GM21515 (cell line): ENCODE measurements around the gene SORCS3.

Experiments
- ATAC-seq: cut with Tn5 transposase; IDR thresholded peaks from one replicate; pipeline ENCODE4 v1.9.1; 2021; ENCODE audit not compliant: unreplicated experiment

Gene SORCS3

GRCh38 chr10:104774234-104774633 is 133.1 kb downstream of the SORCS3 start:
- no peak for ATAC-seq

- no peak for ATAC-seq
Observed at GRCh38 chr10:104777086-104777799, 136.2 kb downstream of the SORCS3 start.

GRCh38 chr10:104778371-104778770 is 137.3 kb downstream of the SORCS3 start:
- no peak for ATAC-seq

- no peak for ATAC-seq
Observed at GRCh38 chr10:104779701-104780100, 138.6 kb downstream of the SORCS3 start.

GRCh38 chr10:104780165-104780564 is 139.1 kb downstream of the SORCS3 start:
- no peak for ATAC-seq

GRCh38 chr10:104780946-104781595 is 140.0 kb downstream of the SORCS3 start:
- ATAC-seq: no peak

- ATAC-seq: no peak
Observed at GRCh38 chr10:104784452-104784851, 143.4 kb downstream of the SORCS3 start.

- no peak for ATAC-seq
Observed at GRCh38 chr10:104791471-104791870, 150.4 kb downstream of the SORCS3 start.

- no peak for ATAC-seq
Observed at GRCh38 chr10:104795411-104795810, 154.3 kb downstream of the SORCS3 start.

- ATAC-seq: no peak
Observed at GRCh38 chr10:104796823-104797222, 155.7 kb downstream of the SORCS3 start.

GRCh38 chr10:104802941-104803340 is 161.9 kb downstream of the SORCS3 start:
- ATAC-seq: no peak

GRCh38 chr10:104804880-104805279 is 163.8 kb downstream of the SORCS3 start:
- ATAC-seq: no peak

GRCh38 chr10:104806801-104807200 is 165.7 kb downstream of the SORCS3 start:
- no peak for ATAC-seq

GRCh38 chr10:104807581-104808310 is 166.7 kb downstream of the SORCS3 start:
- ATAC-seq: no peak

- peak; percentile 74 for ATAC-seq
Observed at GRCh38 chr10:104809288-104810090, 168.4 kb downstream of the SORCS3 start.

GRCh38 chr10:104811166-104811565 is 170.1 kb downstream of the SORCS3 start:
- ATAC-seq: no peak

- no peak for ATAC-seq
Observed at GRCh38 chr10:104816501-104816900, 175.4 kb downstream of the SORCS3 start.

GRCh38 chr10:104819731-104820130 is 178.6 kb downstream of the SORCS3 start:
- ATAC-seq: no peak

GRCh38 chr10:104822088-104822487 is 181.0 kb downstream of the SORCS3 start:
- ATAC-seq: no peak

- ATAC-seq: no peak
Observed at GRCh38 chr10:104824380-104825006, 183.4 kb downstream of the SORCS3 start.

GRCh38 chr10:104831272-104831671 is 190.2 kb downstream of the SORCS3 start:
- ATAC-seq: no peak
